Measurements from ENCODE around the gene GRIN3B.
"Not testable (repeated sequence)": the region's sequence is repeated elsewhere in the genome, so short reads cannot be mapped to it uniquely, and the experiment has no call there.

GRIN3B gene

GRCh38 chr19:954272-954671 is 45.9 kb upstream of the GRIN3B start:
- H3K4me1 ChIP-seq (ENCODE audit: control insufficient read depth, low read depth, low read length), result peaks cover 26% of the 10 kb centered on the region
- H3K4me3 ChIP-seq (ENCODE audit: low read length), result no peak overlapping the region
- H3K79me2 ChIP-seq (ENCODE audit: control insufficient read depth, insufficient read depth, low read length), result peaks cover 31% of the 10 kb centered on the region
- H3K27ac ChIP-seq (ENCODE audit: low read depth, low read length), result peak overlapping the region; percentile 98
- no CpG with 5 or more reads among the region's 14 CpGs for WGBS (ENCODE audit: extremely low coverage, insufficient coverage, low lambda C conversion rate)
- DNase-seq, result peak; percentile 77
- peaks cover 3% of the 10 kb centered on the region for H3K36me3 ChIP-seq (ENCODE audit: control insufficient read depth, insufficient read depth, low read length)
- H2BK15ac ChIP-seq (replicated peaks; ENCODE audit: low read depth), result peak overlapping the region; percentile 28
- peak overlapping the region; percentile 29 for H4K8ac ChIP-seq (ENCODE audit: low read depth, low read length)
- H3K23ac ChIP-seq (ENCODE audit: low read length), result no peak overlapping the region
- H3K56ac ChIP-seq (ENCODE audit: low read length), result peak overlapping the region; percentile 89
- peaks cover 17% of the 10 kb centered on the region for H3K79me1 ChIP-seq (ENCODE audit: low read length)
- H3K27me3 ChIP-seq (ENCODE audit: insufficient read depth, low read length, poor library complexity), result no peaks in the 10 kb centered on the region
- H2BK120ac ChIP-seq (ENCODE audit: low read depth, low read length), result peak overlapping the region; percentile 86
- peak overlapping the region; percentile 99 for H3K4ac ChIP-seq (ENCODE audit: low read depth, low read length)
- H3K18ac ChIP-seq (ENCODE audit: low read length), result peak overlapping the region; percentile 99
- H4K5ac ChIP-seq (ENCODE audit: low read length), result no peak overlapping the region
- peak overlapping the region; percentile 97 for H2BK5ac ChIP-seq (ENCODE audit: low read length)
- peak overlapping the region; percentile 32 for H2AK5ac ChIP-seq (ENCODE audit: low read length)
- H3K4me2 ChIP-seq (ENCODE audit: low read length), result no peak overlapping the region
- peak overlapping the region; percentile 68 for H3K9ac ChIP-seq (ENCODE audit: low read length)

- H4K5ac ChIP-seq (ENCODE audit: low read length), result no peak overlapping the region
- peak overlapping the region; percentile 96 for H2AK5ac ChIP-seq (ENCODE audit: low read length)
- H3K23ac ChIP-seq (ENCODE audit: low read length), result peak overlapping the region; percentile 35
- peak overlapping the region; percentile 99 for H3K18ac ChIP-seq (ENCODE audit: low read length)
- peak overlapping the region; percentile 53 for H3K9ac ChIP-seq (ENCODE audit: low read length)
- H3K79me1 ChIP-seq (ENCODE audit: low read length), result peaks cover 18% of the 10 kb centered on the region
- no peak overlapping the region for H3K4me3 ChIP-seq (ENCODE audit: low read length)
- DNase-seq, result peak; percentile 78
- H3K27ac ChIP-seq (ENCODE audit: low read depth, low read length), result peak overlapping the region; percentile 98
- H3K36me3 ChIP-seq (ENCODE audit: control insufficient read depth, insufficient read depth, low read length), result peaks cover 3% of the 10 kb centered on the region
- peak overlapping the region; percentile 28 for H2BK15ac ChIP-seq (replicated peaks; ENCODE audit: low read depth)
- no peak overlapping the region for H4K8ac ChIP-seq (ENCODE audit: low read depth, low read length)
- H3K4ac ChIP-seq (ENCODE audit: low read depth, low read length), result peak overlapping the region; percentile 95
- no peaks in the 10 kb centered on the region for H3K27me3 ChIP-seq (ENCODE audit: insufficient read depth, low read length, poor library complexity)
- H3K79me2 ChIP-seq (ENCODE audit: control insufficient read depth, insufficient read depth, low read length), result peaks cover 31% of the 10 kb centered on the region
- H2BK120ac ChIP-seq (ENCODE audit: low read depth, low read length), result peak overlapping the region; percentile 22
- no peak overlapping the region for H3K4me2 ChIP-seq (ENCODE audit: low read length)
- no CpG with 5 or more reads among the region's 43 CpGs for WGBS (ENCODE audit: extremely low coverage, insufficient coverage, low lambda C conversion rate)
- peaks cover 26% of the 10 kb centered on the region for H3K4me1 ChIP-seq (ENCODE audit: control insufficient read depth, low read depth, low read length)
- H3K56ac ChIP-seq (ENCODE audit: low read length), result peak overlapping the region; percentile 89
- peak overlapping the region; percentile 97 for H2BK5ac ChIP-seq (ENCODE audit: low read length)
These were observed 45.3 kb upstream of the GRIN3B start for GRCh38 chr19:954672-955494.

GRCh38 chr19:955803-956765 is 44.1 kb upstream of the GRIN3B start:
- H2BK5ac ChIP-seq (ENCODE audit: low read length), result peak overlapping the region; percentile 69
- peak overlapping the region; percentile 95 for H3K4ac ChIP-seq (ENCODE audit: low read depth, low read length)
- H2BK15ac ChIP-seq (replicated peaks; ENCODE audit: low read depth), result no peak overlapping the region
- no peak overlapping the region for H3K4me3 ChIP-seq (ENCODE audit: low read length)
- DNase-seq, result peak; percentile 59
- H3K4me2 ChIP-seq (ENCODE audit: low read length), result no peak overlapping the region
- peak overlapping the region; percentile 89 for H3K56ac ChIP-seq (ENCODE audit: low read length)
- peaks cover 26% of the 10 kb centered on the region for H3K4me1 ChIP-seq (ENCODE audit: control insufficient read depth, low read depth, low read length)
- H3K9ac ChIP-seq (ENCODE audit: low read length), result peak overlapping the region; percentile 49
- no peak overlapping the region for H3K23ac ChIP-seq (ENCODE audit: low read length)
- H4K5ac ChIP-seq (ENCODE audit: low read length), result no peak overlapping the region
- H3K79me1 ChIP-seq (ENCODE audit: low read length), result peaks cover 21% of the 10 kb centered on the region
- peak overlapping the region; percentile 98 for H2AK5ac ChIP-seq (ENCODE audit: low read length)
- peaks cover 3% of the 10 kb centered on the region for H3K36me3 ChIP-seq (ENCODE audit: control insufficient read depth, insufficient read depth, low read length)
- WGBS (ENCODE audit: extremely low coverage, insufficient coverage, low lambda C conversion rate), result no CpG with 5 or more reads among the region's 55 CpGs
- no peaks in the 10 kb centered on the region for H3K27me3 ChIP-seq (ENCODE audit: insufficient read depth, low read length, poor library complexity)
- peak overlapping the region; percentile 21 for H2BK120ac ChIP-seq (ENCODE audit: low read depth, low read length)
- peak overlapping the region; percentile 99 for H3K18ac ChIP-seq (ENCODE audit: low read length)
- peaks cover 31% of the 10 kb centered on the region for H3K79me2 ChIP-seq (ENCODE audit: control insufficient read depth, insufficient read depth, low read length)
- peak overlapping the region; percentile 98 for H3K27ac ChIP-seq (ENCODE audit: low read depth, low read length)
- no peak overlapping the region for H4K8ac ChIP-seq (ENCODE audit: low read depth, low read length)

- Histone ChIP-seq H2BK15ac (replicated peaks; ENCODE audit: low read depth) (no peak overlapping the region), H3K79me1 (ENCODE audit: low read length) (peaks cover 21% of the 10 kb centered on the region), H4K8ac (ENCODE audit: low read depth, low read length) (no peak overlapping the region), H3K36me3 (ENCODE audit: control insufficient read depth, insufficient read depth, low read length) (peaks cover 3% of the 10 kb centered on the region), H3K4me2 (ENCODE audit: low read length) (no peak overlapping the region), H3K4me3 (ENCODE audit: low read length) (no peak overlapping the region), H3K18ac (ENCODE audit: low read length) (peak overlapping the region; percentile 99), H2BK120ac (ENCODE audit: low read depth, low read length) (peak overlapping the region; percentile 52), H3K27ac (ENCODE audit: low read depth, low read length) (peak overlapping the region; percentile 98), H3K23ac (ENCODE audit: low read length) (no peak overlapping the region), H3K56ac (ENCODE audit: low read length) (peak overlapping the region; percentile 89), H3K79me2 (ENCODE audit: control insufficient read depth, insufficient read depth, low read length) (peaks cover 29% of the 10 kb centered on the region), H3K4me1 (ENCODE audit: control insufficient read depth, low read depth, low read length) (peaks cover 26% of the 10 kb centered on the region), H3K4ac (ENCODE audit: low read depth, low read length) (peak overlapping the region; percentile 95), H3K27me3 (ENCODE audit: insufficient read depth, low read length, poor library complexity) (no peaks in the 10 kb centered on the region), H4K5ac (ENCODE audit: low read length) (no peak overlapping the region), H2AK5ac (ENCODE audit: low read length) (no peak overlapping the region), H3K9ac (ENCODE audit: low read length) (peak overlapping the region; percentile 49), H2BK5ac (ENCODE audit: low read length) (peak overlapping the region; percentile 69)
- WGBS (ENCODE audit: extremely low coverage, insufficient coverage, low lambda C conversion rate), result no CpG with 5 or more reads among the region's 27 CpGs
- peak; percentile 92 for DNase-seq
These were observed 43.3 kb upstream of the GRIN3B start for GRCh38 chr19:956766-957440.

- Histone ChIP-seq H3K79me1 (ENCODE audit: low read length) (peaks cover 21% of the 10 kb centered on the region), H3K18ac (ENCODE audit: low read length) (peak overlapping the region; percentile 86), H3K79me2 (ENCODE audit: control insufficient read depth, insufficient read depth, low read length) (peaks cover 29% of the 10 kb centered on the region), H3K56ac (ENCODE audit: low read length) (peak overlapping the region; percentile 71), H3K27ac (ENCODE audit: low read depth, low read length) (peak overlapping the region; percentile 98), H3K9ac (ENCODE audit: low read length) (peak overlapping the region; percentile 41), H3K4me1 (ENCODE audit: control insufficient read depth, low read depth, low read length) (peaks cover 26% of the 10 kb centered on the region)
- not testable (repeated sequence) for H3K23ac ChIP-seq (ENCODE audit: low read length); H2BK15ac ChIP-seq (replicated peaks; ENCODE audit: low read depth); H3K4me2 ChIP-seq (ENCODE audit: low read length); H2BK120ac ChIP-seq (ENCODE audit: low read depth, low read length); H4K8ac ChIP-seq (ENCODE audit: low read depth, low read length); DNase-seq; H4K5ac ChIP-seq (ENCODE audit: low read length); H3K36me3 ChIP-seq (ENCODE audit: control insufficient read depth, insufficient read depth, low read length); H3K4ac ChIP-seq (ENCODE audit: low read depth, low read length); H3K27me3 ChIP-seq (ENCODE audit: insufficient read depth, low read length, poor library complexity); H3K4me3 ChIP-seq (ENCODE audit: low read length); H2BK5ac ChIP-seq (ENCODE audit: low read length); H2AK5ac ChIP-seq (ENCODE audit: low read length)
- no CpG with 5 or more reads among the region's 9 CpGs for WGBS (ENCODE audit: extremely low coverage, insufficient coverage, low lambda C conversion rate)
These were observed 42.6 kb upstream of the GRIN3B start for GRCh38 chr19:957578-957977.

Data from mesendoderm (in vitro differentiated cells).